Uterus (tissue), 2 donors: ENCODE results near the gene ASB2.

ENCODE experiments used
- CTCF ChIP-seq, 4 experiments: fragments of 200-600 bp in 2 of 4; fragments of 450-650 bp in 2 of 4; sonication (generic) in 2 of 4; IDR thresholded peaks; one replicate each; pipeline ENCODE4 v1.5.1; 2016 to 2019; ENCODE audit warnings: antibody characterized with exemption in 4 of 4, mild to moderate bottlenecking in 2 of 4, moderate library complexity in 1 of 4
- POLR2A ChIP-seq, 2 donors: fragments of 450-650 bp; IDR thresholded peaks; one replicate each; pipeline ENCODE4 v1.6.1; 2016; ENCODE audit warnings: antibody characterized with exemption in 2 of 2, mild to moderate bottlenecking in 1 of 2, moderate library complexity in 1 of 2

- TF ChIP-seq CTCF (IDR thresholded peaks at IDR 0.05) (no peak), POLR2A (IDR thresholded peaks at IDR 0.05) (no peak)
Measured at GRCh38 chr14:94011795-94012194, 35.4 kb upstream of the ASB2 start.
